ENCODE measurements around the gene XYLT2.

Gene XYLT2

GRCh38 chr17:50330151-50330775 lies 15.7 kb upstream of the XYLT2 start:
- no peaks in the 10 kb centered on the region for H3K27me3 ChIP-seq (ENCODE audit: insufficient read depth, low read length, poor library complexity)
- no peak overlapping the region for H3K4me2 ChIP-seq (ENCODE audit: insufficient read depth, low read length)
- H3K36me3 ChIP-seq (ENCODE audit: insufficient read depth, low read length): no peaks in the 10 kb centered on the region
- no peaks in the 10 kb centered on the region for H3K9me3 ChIP-seq (ENCODE audit: insufficient read depth, low read length, severe bottlenecking)
- TF ChIP-seq, protein P1, sequence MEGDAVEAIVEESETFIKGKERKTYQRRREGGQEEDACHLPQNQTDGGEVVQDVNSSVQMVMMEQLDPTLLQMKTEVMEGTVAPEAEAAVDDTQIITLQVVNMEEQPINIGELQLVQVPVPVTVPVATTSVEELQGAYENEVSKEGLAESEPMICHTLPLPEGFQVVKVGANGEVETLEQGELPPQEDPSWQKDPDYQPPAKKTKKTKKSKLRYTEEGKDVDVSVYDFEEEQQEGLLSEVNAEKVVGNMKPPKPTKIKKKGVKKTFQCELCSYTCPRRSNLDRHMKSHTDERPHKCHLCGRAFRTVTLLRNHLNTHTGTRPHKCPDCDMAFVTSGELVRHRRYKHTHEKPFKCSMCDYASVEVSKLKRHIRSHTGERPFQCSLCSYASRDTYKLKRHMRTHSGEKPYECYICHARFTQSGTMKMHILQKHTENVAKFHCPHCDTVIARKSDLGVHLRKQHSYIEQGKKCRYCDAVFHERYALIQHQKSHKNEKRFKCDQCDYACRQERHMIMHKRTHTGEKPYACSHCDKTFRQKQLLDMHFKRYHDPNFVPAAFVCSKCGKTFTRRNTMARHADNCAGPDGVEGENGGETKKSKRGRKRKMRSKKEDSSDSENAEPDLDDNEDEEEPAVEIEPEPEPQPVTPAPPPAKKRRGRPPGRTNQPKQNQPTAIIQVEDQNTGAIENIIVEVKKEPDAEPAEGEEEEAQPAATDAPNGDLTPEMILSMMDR (IDR thresholded peaks at IDR 0.05; ENCODE audit: borderline replicate concordance, extremely low read depth, low read length, poor library complexity, severe bottlenecking): no peak
- no peak for TF ChIP-seq EZH2 (IDR thresholded peaks at IDR 0.05; ENCODE audit: borderline replicate concordance, low read depth, low read length, severe bottlenecking)
- no peaks in the 10 kb centered on the region for H4K20me1 ChIP-seq (ENCODE audit: insufficient read depth, low read length)
- DNase-seq (no peak), ATAC-seq (ENCODE audit: insufficient read depth, low read depth) (no peak)
- peaks cover 15% of the 10 kb centered on the region for H3K4me1 ChIP-seq (ENCODE audit: insufficient read depth, low read length)
- H3K79me2 ChIP-seq (ENCODE audit: insufficient read depth, low read length): no peaks in the 10 kb centered on the region
- no peak overlapping the region for H3K4me3 ChIP-seq (ENCODE audit: low read depth in 1 of 2, low read length in 2 of 2)
- H3K9ac ChIP-seq (ENCODE audit: low read depth, low read length): no peak overlapping the region
- H2AFZ ChIP-seq (ENCODE audit: low read depth, low read length): no peak overlapping the region
- no peak overlapping the region for H3K27ac ChIP-seq (ENCODE audit: low read length)

- H2AFZ ChIP-seq (ENCODE audit: low read depth, low read length): no peak overlapping the region
- ATAC-seq (ENCODE audit: insufficient read depth, low read depth): no peak
- peaks cover 15% of the 10 kb centered on the region for H3K4me1 ChIP-seq (ENCODE audit: insufficient read depth, low read length)
- no peak for TF ChIP-seq EZH2 (IDR thresholded peaks at IDR 0.05; ENCODE audit: borderline replicate concordance, low read depth, low read length, severe bottlenecking)
- TF ChIP-seq, protein P1 (IDR thresholded peaks at IDR 0.05; ENCODE audit: borderline replicate concordance, extremely low read depth, low read length, poor library complexity, severe bottlenecking): no peak
- H3K27ac ChIP-seq (ENCODE audit: low read length): no peak overlapping the region
- no peaks in the 10 kb centered on the region for H3K36me3 ChIP-seq (ENCODE audit: insufficient read depth, low read length)
- no peak overlapping the region for H3K4me3 ChIP-seq (ENCODE audit: low read depth in 1 of 2, low read length in 2 of 2)
- H3K4me2 ChIP-seq (ENCODE audit: insufficient read depth, low read length): no peak overlapping the region
- H3K9ac ChIP-seq (ENCODE audit: low read depth, low read length): no peak overlapping the region
- H4K20me1 ChIP-seq (ENCODE audit: insufficient read depth, low read length): no peaks in the 10 kb centered on the region
- no peak for DNase-seq
- no peaks in the 10 kb centered on the region for H3K79me2 ChIP-seq (ENCODE audit: insufficient read depth, low read length)
- H3K9me3 ChIP-seq (ENCODE audit: insufficient read depth, low read length, severe bottlenecking): no peaks in the 10 kb centered on the region
- H3K27me3 ChIP-seq (ENCODE audit: insufficient read depth, low read length, poor library complexity): no peaks in the 10 kb centered on the region
Observed at GRCh38 chr17:50331085-50331791, 14.7 kb upstream of the XYLT2 start.

- H3K9ac ChIP-seq (ENCODE audit: low read depth, low read length): no peak overlapping the region
- H3K36me3 ChIP-seq (ENCODE audit: insufficient read depth, low read length): no peaks in the 10 kb centered on the region
- peaks cover 15% of the 10 kb centered on the region for H3K4me1 ChIP-seq (ENCODE audit: insufficient read depth, low read length)
- no peaks in the 10 kb centered on the region for H3K9me3 ChIP-seq (ENCODE audit: insufficient read depth, low read length, severe bottlenecking)
- H3K4me3 ChIP-seq (ENCODE audit: low read depth in 1 of 2, low read length in 2 of 2): no peak overlapping the region
- TF ChIP-seq, protein P1 (IDR thresholded peaks at IDR 0.05; ENCODE audit: borderline replicate concordance, extremely low read depth, low read length, poor library complexity, severe bottlenecking): no peak
- TF ChIP-seq EZH2 (IDR thresholded peaks at IDR 0.05; ENCODE audit: borderline replicate concordance, low read depth, low read length, severe bottlenecking): no peak
- no peak overlapping the region for H2AFZ ChIP-seq (ENCODE audit: low read depth, low read length)
- ATAC-seq (ENCODE audit: insufficient read depth, low read depth) (no peak), DNase-seq (no peak)
- H3K27me3 ChIP-seq (ENCODE audit: insufficient read depth, low read length, poor library complexity): no peaks in the 10 kb centered on the region
- H4K20me1 ChIP-seq (ENCODE audit: insufficient read depth, low read length): no peaks in the 10 kb centered on the region
- no peaks in the 10 kb centered on the region for H3K79me2 ChIP-seq (ENCODE audit: insufficient read depth, low read length)
- no peak overlapping the region for H3K4me2 ChIP-seq (ENCODE audit: insufficient read depth, low read length)
- no peak overlapping the region for H3K27ac ChIP-seq (ENCODE audit: low read length)
Observed at GRCh38 chr17:50332196-50332595, 13.7 kb upstream of the XYLT2 start.

Data from DND-41 (cell line).